Transverse colon (tissue), 4 donors: ENCODE results near the gene TDG.

Experiments used
- CTCF ChIP-seq, 5 experiments: fragments of 200-600 bp in 3 of 5; fragments of 450-650 bp in 2 of 5; sonication (generic) in 3 of 5; IDR thresholded peaks; 1 replicate in 2 of 5; 2 replicates in 3 of 5; pipeline ENCODE4 v1.5.1; 2016 to 2017; ENCODE audit warnings: antibody characterized with exemption in 5 of 5, inconsistent platforms in 3 of 5, mild to moderate bottlenecking in 2 of 5, moderate library complexity in 1 of 5
- POLR2A ChIP-seq: fragments of 450-650 bp; IDR thresholded peaks from one replicate; pipeline ENCODE4 v1.6.1; 2016; ENCODE audit warnings: antibody characterized with exemption, mild to moderate bottlenecking, moderate library complexity
- POLR2AphosphoS5 ChIP-seq, 3 donors: sonication (generic); formaldehyde crosslinking; IDR thresholded peaks; one replicate each; pipeline ENCODE4 v1.6.1; 2016; ENCODE audit warnings: antibody characterized with exemption in 3 of 3

- TF ChIP-seq CTCF (IDR thresholded peaks at IDR 0.05) (no peak), POLR2A (no peak), POLR2AphosphoS5 (IDR thresholded peaks at IDR 0.05) (no peak)
Observed at GRCh38 chr12:103929784-103930033, 36.0 kb upstream of the TDG start.
